Astrocyte of the cerebellum (primary cell): Measurements from ENCODE around the gene ELFN1.

ENCODE experiments used
- DNase-seq: peaks from one replicate; pipeline ENCODE4 v3.0.0-alpha.2; 2011; ENCODE audit warnings: low read depth
- H3K4me3 ChIP-seq: 2 replicates; pipeline ENCODE4 v1.5.1; 2011; ENCODE audit warnings: mild to moderate bottlenecking, low read depth, low read length, moderate library complexity
- CTCF ChIP-seq: IDR thresholded peaks from 2 replicates; pipeline ENCODE4 v1.5.1; 2012; ENCODE audit warnings: low read length, low read depth, moderate library complexity, mild to moderate bottlenecking; ENCODE audit errors: missing control alignments
- in situ Hi-C: cut with HindIII; loops from 2 replicates; pipeline ENCODE4 v1.10.0; 2017; ENCODE audit warnings: low sequenced_read_pairs

ELFN1 gene

GRCh38 chr7:1678571-1679325 lies 8.7 kb downstream of the ELFN1 start:
- no peak for TF ChIP-seq CTCF
- no peak for DNase-seq
- in situ Hi-C loops: no loop called here
- H3K4me3 ChIP-seq: no peak overlapping the region

DNA sequence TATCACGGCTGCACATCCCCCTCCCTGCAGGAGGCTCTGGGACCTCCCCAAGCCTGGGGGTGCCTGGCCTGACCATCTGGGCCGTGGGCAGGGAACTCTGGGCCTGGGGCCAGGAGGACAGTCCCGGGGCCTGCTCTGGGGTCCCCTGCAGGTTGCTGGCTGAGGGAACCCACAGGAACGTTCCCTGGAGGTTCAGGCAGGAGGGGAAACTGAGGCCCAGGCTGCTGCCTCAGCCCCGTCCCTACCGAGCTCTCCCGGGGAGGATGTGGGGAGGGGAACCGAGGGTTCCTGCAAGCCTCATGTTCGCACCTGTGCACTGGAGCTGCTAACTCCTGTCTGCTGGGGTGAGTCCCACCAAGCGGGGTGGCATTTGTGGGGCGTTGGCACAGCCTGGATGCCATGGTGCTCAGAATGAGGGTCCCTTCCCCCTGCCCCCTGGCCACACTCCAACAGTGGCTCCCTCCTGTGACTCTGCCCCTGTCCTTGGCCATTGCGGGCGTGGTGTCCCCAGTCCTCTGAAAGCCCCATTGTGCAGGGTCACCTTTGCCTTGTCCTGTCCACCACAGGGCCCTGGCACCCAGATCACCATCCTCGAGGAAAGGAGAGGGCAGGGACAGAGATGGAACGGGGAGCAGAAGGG lies 9.4 kb downstream of the ELFN1 start:
- in situ Hi-C loops: no loop called here
- TF ChIP-seq CTCF: no peak
- DNase-seq: no peak
- no peak overlapping the region for H3K4me3 ChIP-seq

DNA sequence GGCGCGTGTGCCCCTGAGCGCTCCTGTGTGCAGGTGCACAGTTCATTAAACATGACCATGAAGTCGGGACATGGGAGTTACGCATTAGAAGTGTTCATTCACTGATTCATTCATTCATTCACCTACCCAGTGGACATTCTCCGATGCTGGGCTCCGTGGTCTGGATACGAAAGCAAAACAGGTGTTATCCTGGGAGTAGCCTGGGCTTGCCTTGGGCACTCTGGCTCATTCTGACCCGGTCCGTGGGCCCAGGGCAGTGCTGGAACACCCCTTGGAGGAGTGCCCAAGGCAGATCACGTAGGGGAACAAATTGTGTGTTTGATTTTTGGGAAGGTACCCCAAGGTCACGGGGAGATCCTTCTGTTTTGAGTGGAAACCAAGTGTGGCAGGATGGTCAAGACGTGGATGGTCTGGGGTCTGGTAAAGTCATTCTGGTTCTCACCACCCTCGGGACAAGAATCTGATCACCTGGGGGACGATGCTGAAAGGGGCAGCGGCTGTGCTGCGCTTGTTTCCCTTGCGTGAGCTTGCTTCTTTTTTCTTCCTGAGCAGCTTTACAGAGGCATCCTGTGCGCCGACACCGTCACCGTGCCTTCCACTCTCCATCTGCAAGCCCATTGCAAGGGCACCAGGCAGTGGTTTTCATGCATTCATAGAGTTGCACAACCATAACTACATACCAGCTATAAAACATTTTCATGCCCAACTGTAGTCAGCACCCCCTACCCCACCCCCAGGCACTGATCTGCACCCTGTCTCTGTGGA lies 10.1 kb downstream of the ELFN1 start:
- no peak for DNase-seq
- H3K4me3 ChIP-seq: no peak overlapping the region
- TF ChIP-seq CTCF: no peak
- in situ Hi-C loops: no loop called here

GRCh38 chr7:1681581-1681980 lies 11.5 kb downstream of the ELFN1 start:
- no peak for DNase-seq
- H3K4me3 ChIP-seq: no peak overlapping the region
- in situ Hi-C loops: no loop called here
- TF ChIP-seq CTCF: no peak

DNA sequence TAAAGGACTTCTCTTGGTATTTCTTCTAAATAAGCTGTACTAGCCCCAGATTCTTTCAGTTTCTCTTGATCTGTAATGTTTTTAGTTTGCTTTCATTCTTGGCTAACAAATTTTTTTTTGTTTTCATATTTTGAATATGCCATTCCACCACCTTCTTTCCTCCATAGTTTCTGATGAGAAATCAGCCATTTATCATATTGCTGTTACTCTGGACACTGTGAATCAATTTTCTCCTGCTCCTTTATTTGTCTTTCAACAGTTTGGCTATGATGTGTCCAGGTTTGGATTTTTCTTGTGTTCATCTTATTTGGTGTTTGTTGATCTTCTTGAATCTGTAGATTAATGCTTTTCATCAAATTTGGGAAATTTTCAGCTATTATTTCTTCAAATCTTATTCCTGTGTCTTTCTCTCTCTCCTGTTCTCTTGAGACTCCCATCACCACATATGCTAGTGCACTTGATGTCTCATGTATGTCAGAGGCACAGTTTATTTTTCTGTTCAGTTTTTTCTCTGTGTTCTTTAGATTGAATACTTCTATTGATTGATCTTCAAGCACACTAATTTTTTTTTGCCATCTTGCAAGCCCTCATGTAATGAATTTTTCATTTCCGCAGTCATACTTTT lies 15.0 kb downstream of the ELFN1 start:
- no peak for TF ChIP-seq CTCF
- in situ Hi-C loops: no loop called here
- DNase-seq: no peak
- H3K4me3 ChIP-seq: no peak overlapping the region

GRCh38 chr7:1688542-1688941 lies 18.5 kb downstream of the ELFN1 start:
- TF ChIP-seq CTCF: no peak
- H3K4me3 ChIP-seq: no peak overlapping the region
- in situ Hi-C loops: no loop called here
- no peak for DNase-seq
